ENCODE measurements around the gene B3GNT7. TPM values are rescaled to one million over a fixed set of nuclear protein-coding genes. Genes with fewer than 3 reads are reported as not detected.

Gene B3GNT7
- total RNA-seq, 1 donor from 2014 or later = 1.2 TPM

- DNase-seq = no peak
These were observed 11.4 kb upstream of the B3GNT7 start for GRCh38 chr2:231384109-231384435.

GRCh38 chr2:231384970-231385369, 10.5 kb upstream of the B3GNT7 start:
- no peak for DNase-seq

GRCh38 chr2:231385429-231385828, 10.1 kb upstream of the B3GNT7 start:
- DNase-seq = no peak

GRCh38 chr2:231386446-231386845, 9.1 kb upstream of the B3GNT7 start:
- DNase-seq = no peak

GRCh38 chr2:231387904-231388724, 7.4 kb upstream of the B3GNT7 start:
- peak; percentile 94 for DNase-seq

- DNase-seq = no peak
These were observed 6.7 kb upstream of the B3GNT7 start for GRCh38 chr2:231388725-231389346.

- DNase-seq = no peak
These were observed 4.8 kb upstream of the B3GNT7 start for GRCh38 chr2:231390667-231391066.

GRCh38 chr2:231391981-231392380, 3.5 kb upstream of the B3GNT7 start:
- DNase-seq = no peak

GRCh38 chr2:231392431-231393148, 2.9 kb upstream of the B3GNT7 start:
- DNase-seq = no peak

- no peak for DNase-seq
These were observed 2.1 kb upstream of the B3GNT7 start for GRCh38 chr2:231393149-231394131.

- DNase-seq = no peak
These were observed 1.0 kb upstream of the B3GNT7 start for GRCh38 chr2:231394211-231395141.

GRCh38 chr2:231396058-231396821, 730 bp downstream of the B3GNT7 start:
- no peak for DNase-seq

GRCh38 chr2:231397011-231397927, 1.8 kb downstream of the B3GNT7 start:
- DNase-seq = no peak

GRCh38 chr2:231397928-231398294, 2.4 kb downstream of the B3GNT7 start:
- no peak for DNase-seq

- no peak for DNase-seq
These were observed 3.1 kb downstream of the B3GNT7 start for GRCh38 chr2:231398585-231398984.

- DNase-seq = no peak
These were observed 3.7 kb downstream of the B3GNT7 start for GRCh38 chr2:231399046-231399852.

- DNase-seq = no peak
These were observed 4.6 kb downstream of the B3GNT7 start for GRCh38 chr2:231399853-231400680.

Data from occipital lobe (tissue), 2 donors.